Measurements from ENCODE around the gene SMTNL2. TPM values are rescaled to one million over a fixed set of nuclear protein-coding genes. Genes with fewer than 3 reads are reported as not detected.

SMTNL2 gene
- total and polyA plus RNA-seq, 9 of the 15 experiments (the other 6 are each of a cell fraction or from before 2014, with no cell fraction given) = not detected

DNA sequence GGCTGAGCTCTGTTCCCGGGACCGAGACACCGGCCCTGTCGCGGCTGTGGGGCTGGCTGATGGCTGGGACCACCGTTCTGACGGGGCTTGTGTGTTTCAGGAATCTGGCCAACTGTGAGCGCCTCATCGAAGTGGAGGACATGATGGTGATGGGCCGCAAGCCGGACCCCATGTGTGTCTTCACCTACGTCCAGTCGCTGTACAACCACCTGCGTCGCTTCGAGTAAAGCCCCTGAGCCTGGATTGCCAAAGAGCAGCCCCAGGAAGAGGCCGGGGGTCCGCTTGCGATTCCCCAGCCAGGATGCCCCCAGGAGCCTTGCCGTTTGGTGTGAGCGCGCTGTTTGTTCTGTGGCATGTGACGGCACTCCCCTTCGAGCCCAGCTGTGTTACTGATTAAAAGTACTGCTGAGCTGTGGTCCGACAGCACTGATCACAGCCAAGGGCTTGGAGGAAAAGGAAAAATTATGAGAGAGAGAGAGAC lies 23.0 kb downstream of the SMTNL2 start:
- H3K4me3 ChIP-seq = no peak overlapping the region
- ChIA-PET CTCF (ENCODE audit: low intra/inter-chr PET ratio) (no interaction called here), POLR2A (no interaction called here)
- H3K27ac ChIP-seq (ENCODE audit: extremely low read depth, low read depth, low read length) = no peak overlapping the region
- peaks cover 3 to 7% of the 10 kb centered on the region in 2 experiments; a peak in 3 of 5 replicates for H3K4me1 ChIP-seq (replicated peaks in 1 of 2; ENCODE audit: control insufficient read depth in 2 of 2, insufficient read depth in 2 of 2, low read length in 2 of 2)
- in situ Hi-C loops (cut with MboI) = no loop called here
- WGBS (ENCODE audit: insufficient coverage, low coverage, missing lambda C conversion rate) = 39% methylated on average over 8 of the region's 25 CpGs
- TF ChIP-seq ZNF395 (CRISPR knock-in tag; IDR thresholded peaks at IDR 0.05) = no peak
- no peak for TF ChIP-seq PRMT5 (CRISPR knock-in tag; IDR thresholded peaks at IDR 0.05)
- TF ChIP-seq TAL1 (IDR thresholded peaks at IDR 0.05) = no peak
- TF ChIP-seq, protein P1, sequence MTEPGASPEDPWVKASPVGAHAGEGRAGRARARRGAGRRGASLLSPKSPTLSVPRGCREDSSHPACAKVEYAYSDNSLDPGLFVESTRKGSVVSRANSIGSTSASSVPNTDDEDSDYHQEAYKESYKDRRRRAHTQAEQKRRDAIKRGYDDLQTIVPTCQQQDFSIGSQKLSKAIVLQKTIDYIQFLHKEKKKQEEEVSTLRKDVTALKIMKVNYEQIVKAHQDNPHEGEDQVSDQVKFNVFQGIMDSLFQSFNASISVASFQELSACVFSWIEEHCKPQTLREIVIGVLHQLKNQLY (CRISPR knock-in tag; conservative IDR thresholded peaks at IDR 0.05) = no peak
- TF ChIP-seq ARNT (IDR thresholded peaks at IDR 0.05) = no peak
- TF ChIP-seq MTA3 (IDR thresholded peaks at IDR 0.05; ENCODE audit: borderline replicate concordance) = no peak
- TF ChIP-seq CBX5 (IDR thresholded peaks at IDR 0.05; ENCODE audit: borderline replicate concordance, low read depth) = no peak
- 0 out of 2 replicates have a peak, but pooled peaks have one; percentile 7 for TF ChIP-seq BHLHE40 (IDR thresholded peaks at IDR 0.05; ENCODE audit: low read length)
- TF ChIP-seq HMG20B (CRISPR knock-in tag; IDR thresholded peaks at IDR 0.05) = no peak
- no peak for TF ChIP-seq ZNF75A (CRISPR knock-in tag; IDR thresholded peaks at IDR 0.05)
- no peak for TF ChIP-seq ZNF408 (CRISPR knock-in tag; IDR thresholded peaks at IDR 0.05; ENCODE audit: low read depth)
- no peak for TF ChIP-seq TAF9B (IDR thresholded peaks at IDR 0.05; ENCODE audit: partially characterized antibody)
- peak; percentile 61; the same call in 1 of the 2 replicates for TF ChIP-seq TFAP4 (CRISPR knock-in tag; IDR thresholded peaks at IDR 0.05; ENCODE audit: borderline replicate concordance)
- intact Hi-C loops (cut with micrococcal nuclease) = no loop called here
- peaks cover 20 to 62% of the 10 kb centered on the region in 2 experiments for H3K27me3 ChIP-seq (ENCODE audit: control insufficient read depth in 2 of 2, insufficient read depth in 2 of 2, low read length in 2 of 2)
- 0 out of 2 replicates have a peak, but pooled peaks cover 6% of the 10 kb centered on the region for H4K20me1 ChIP-seq (replicated peaks; ENCODE audit: control insufficient read depth, insufficient read depth, low read length)
- no peaks in the 10 kb centered on the region for H3K36me3 ChIP-seq (ENCODE audit: control insufficient read depth, insufficient read depth, low read length)
- no TSS peak for BruUV-seq (replicated peaks)
- FAIRE-seq = no peak
- no peak overlapping the region; a peak in 1 of 4 replicates for H3K9ac ChIP-seq (ENCODE audit: insufficient read depth in 1 of 2, low read depth in 2 of 2, low read length in 2 of 2)
- H3K4me2 ChIP-seq (ENCODE audit: insufficient read depth, low read length) = no peak overlapping the region
- H3K9me1 ChIP-seq (ENCODE audit: control insufficient read depth, insufficient read depth, low read length) = no peaks in the 10 kb centered on the region
- no peaks in the 10 kb centered on the region for H3K79me2 ChIP-seq (ENCODE audit: control insufficient read depth, insufficient read depth, low read length)
- no peaks in the 10 kb centered on the region for H3K9me3 ChIP-seq (replicated peaks; ENCODE audit: control insufficient read depth, insufficient read depth, low read depth, low read length)
- no peak for ATAC-seq
- no peak for DNase-seq (ENCODE audit: extremely low read depth in 1 of 4, low spot score in 3 of 4)
- no peak overlapping the region for H2AFZ ChIP-seq (ENCODE audit: low read depth, low read length)
